NCI-H2081 (cell line): Measurements from ENCODE around the gene CCDC184.
A peak's percentile ranks its signal among the peaks of the same experiment; 100 is the strongest.
"Not testable (repeated sequence)": the region's sequence is repeated elsewhere in the genome, so short reads cannot be mapped to it uniquely, and the experiment has no call there.

Source experiments
- DNase-seq, 2 experiments: peaks; one replicate each; lab custom pipeline; 2025; lab: John Stamatoyannopoulos, UW

The CCDC184 gene

DNA sequence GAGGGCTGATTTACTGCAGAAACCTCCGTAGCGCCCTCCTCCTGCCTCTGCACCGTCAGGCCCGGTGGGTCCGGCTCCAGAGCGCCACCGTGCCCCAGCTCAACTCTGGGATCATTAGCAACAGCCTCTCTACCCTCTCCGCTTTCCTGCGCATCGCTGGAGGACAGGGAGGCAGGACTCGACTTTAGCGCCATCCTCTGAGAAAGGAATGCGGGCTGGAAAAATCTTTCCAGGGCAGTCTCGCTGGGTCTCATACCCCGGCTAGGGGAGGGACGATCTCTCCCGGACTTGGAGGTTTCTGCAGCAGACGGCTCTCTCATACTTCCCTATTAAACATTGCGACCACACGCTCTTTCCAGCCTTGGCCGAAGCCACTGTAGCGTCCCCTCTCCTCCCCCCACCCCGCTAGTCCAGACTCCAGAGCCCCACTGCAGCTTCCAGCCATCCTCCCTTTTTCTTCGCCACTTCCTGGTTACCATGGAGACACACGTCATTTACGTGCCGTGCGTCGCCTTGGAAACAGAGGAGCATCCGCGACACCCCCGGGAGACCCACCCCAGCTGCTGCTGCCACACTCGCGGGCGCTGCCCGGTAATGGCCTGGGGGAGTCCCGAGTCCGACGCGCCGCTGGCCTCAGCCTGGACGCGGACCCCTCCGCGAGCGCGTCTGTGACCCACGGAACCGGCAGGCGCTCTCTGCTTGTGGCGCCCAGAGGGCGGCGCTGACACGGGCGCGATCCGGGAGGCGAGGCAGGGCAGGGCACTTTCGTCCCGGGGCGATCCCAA lies at the start of gene CCDC184:
Gene CCDC184, plus strand, starts transcription at position 554 of the 785 bp plus-strand sequence. CDS start 479 bp downstream, outside the sequence.
- DNase-seq: peak; percentile 64 to 78

DNA sequence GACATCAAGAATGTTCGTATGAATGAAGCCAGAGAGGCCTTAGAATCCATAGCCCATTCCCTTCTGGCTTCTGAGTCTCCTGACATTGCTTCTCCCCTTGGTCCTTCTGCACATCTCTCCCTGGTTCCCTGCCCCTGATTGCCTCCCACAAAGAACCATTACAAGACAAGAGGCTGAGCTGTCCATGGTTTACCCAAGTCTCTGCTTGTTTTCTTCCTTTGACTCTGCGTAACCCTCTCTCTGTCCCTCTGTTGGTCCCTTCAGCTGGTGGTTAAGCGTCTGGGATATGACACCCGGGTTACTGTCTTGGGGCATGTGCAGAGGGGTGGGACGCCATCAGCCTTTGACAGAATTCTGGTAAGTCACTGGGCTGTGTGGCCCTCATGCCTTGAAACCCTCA lies 48.4 kb upstream of the CCDC184 start:
- DNase-seq: no peak

DNA sequence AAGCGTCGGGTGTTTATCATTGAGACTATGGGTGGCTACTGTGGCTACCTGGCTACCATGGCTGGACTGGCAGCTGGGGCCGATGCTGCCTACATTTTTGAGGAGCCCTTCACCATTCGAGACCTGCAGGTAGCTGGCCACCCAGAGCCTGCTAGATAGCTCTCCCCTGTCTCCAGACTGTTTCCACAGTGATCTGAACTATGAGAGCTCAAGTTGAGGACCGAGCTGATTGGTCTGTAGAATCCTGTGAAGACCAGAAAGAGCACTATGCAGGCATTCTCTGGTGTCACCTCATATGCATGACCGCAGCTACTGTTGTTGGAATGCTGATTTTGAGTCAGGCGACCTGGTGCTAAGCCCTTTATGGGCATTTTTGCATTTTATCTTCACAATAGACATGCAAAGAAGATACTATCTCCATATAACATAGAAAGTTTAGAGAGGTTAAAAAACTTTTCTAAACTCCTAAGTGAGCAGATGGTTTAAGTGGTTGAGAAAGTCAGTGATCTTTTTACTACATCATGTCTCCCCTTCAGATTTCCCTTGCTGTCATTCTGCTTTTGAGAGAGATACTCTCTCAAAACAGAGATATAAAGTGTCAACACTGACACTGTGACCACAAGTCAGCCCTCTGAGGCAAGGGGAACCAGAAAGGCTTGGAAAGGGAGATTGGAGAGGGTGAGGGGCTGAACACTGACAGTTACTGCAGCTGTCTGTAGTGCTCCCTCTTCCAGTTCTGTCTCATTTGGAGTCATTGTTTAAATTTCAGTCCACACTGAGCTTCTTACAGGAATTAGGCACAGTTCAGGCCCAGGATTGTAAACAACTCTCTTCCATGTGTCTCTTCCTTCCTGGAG lies 40.4 kb upstream of the CCDC184 start:
- DNase-seq: no peak

DNA sequence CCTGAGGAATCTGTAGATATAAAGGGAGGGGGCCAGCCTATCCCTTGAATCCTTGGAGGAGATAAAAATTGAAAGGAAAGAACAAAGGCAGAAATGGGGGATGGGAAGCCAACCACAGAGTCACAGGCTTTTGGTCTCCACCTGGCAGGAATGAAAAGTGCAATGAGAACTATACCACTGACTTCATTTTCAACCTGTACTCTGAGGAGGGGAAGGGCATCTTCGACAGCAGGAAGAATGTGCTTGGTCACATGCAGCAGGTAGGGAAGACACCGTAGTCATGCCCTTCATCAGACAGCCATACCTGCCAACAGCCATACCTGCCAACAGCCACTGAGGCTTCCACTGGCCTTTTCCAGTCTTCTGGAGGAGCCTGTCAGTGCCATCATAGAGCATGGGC lies 39.5 kb upstream of the CCDC184 start:
- no peak for DNase-seq

DNA sequence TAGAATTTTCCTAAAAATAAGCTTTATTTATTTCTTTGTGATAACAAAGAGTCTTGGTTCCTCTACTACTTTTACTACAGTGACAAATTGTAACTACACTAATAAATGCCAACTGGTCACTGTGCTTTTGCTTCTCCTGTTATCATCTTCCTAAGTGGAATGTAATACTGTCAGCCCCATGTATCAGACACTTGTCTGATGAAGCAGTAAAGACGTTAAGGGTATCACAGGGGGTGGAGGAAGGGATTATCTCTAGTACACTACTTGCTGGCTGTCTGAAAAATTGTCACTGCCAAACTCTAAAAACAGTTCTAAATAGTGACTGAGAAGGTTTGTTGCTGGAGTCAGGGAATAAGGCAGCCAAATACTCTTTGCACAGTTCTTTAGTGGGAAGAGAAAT lies 37.5 kb upstream of the CCDC184 start:
- no peak for DNase-seq

DNA sequence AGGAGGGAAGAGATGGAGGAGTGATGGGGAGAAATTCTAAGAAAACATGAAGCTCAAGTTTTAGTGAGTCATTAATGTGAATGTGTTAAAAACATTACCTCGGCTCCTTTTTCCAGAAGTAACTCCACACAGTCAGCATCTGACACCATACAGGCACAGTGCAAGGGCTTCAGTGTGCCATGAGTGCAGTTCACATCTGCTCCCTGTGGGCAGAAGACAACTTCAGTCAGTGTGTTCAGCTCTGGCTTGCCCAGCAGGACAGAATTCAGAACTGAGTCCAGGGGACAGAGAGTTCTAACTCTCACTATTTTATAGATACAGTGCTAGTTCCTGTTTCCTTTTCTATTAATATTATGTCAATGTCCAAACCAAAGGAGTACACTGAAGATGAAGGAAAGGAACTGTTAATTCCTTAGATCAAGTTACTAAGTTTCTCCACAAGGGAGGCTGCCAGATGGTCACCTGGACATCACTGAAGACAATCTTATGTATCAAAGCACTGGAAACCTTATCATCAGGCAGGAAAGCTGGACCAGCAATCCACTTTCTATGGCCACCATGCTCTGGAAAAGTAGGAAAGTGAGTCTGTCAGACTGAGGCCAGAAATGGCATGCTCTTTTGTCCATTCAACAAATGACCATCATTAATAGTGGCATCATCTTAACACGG lies 32.2 kb upstream of the CCDC184 start:
- DNase-seq: no peak

DNA sequence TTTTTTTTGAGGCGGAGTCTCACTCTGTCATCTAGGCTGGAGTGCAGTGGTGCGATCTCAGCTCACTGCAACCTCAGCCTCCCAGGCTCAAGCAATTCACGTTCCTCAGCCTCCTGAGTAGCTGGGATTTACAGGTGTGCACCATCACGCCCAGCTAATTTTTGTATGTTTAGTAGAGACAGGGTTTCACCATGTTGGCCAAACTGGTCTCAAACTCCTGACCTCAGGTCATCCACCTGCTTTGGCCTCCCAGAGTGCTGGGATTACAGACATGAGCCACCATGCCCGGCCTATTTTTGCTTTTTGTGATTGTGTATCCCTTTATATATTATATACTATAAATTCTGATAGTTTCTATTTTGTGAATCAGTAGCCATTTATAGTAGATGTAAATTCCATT lies 27.7 kb upstream of the CCDC184 start:
- DNase-seq: not testable (repeated sequence)

DNA sequence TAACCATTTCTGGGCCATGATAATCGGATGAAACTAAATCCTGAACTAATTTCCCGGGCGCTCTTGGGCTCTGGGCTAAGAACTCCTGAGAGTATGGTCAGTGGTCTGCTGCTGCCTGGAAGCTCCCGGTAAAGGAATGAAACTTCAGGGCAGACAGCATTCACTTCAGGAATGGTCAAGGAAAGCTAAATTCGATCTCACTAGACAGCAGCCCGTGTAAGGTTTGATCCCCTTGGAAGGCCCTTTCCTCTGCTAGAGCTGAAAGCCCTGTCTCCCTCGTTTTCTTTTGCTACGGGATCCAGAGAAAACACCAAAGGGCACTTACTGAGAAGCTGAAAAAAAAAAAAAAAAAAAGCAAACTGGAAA lies 26.8 kb upstream of the CCDC184 start:
- DNase-seq: no peak

DNA sequence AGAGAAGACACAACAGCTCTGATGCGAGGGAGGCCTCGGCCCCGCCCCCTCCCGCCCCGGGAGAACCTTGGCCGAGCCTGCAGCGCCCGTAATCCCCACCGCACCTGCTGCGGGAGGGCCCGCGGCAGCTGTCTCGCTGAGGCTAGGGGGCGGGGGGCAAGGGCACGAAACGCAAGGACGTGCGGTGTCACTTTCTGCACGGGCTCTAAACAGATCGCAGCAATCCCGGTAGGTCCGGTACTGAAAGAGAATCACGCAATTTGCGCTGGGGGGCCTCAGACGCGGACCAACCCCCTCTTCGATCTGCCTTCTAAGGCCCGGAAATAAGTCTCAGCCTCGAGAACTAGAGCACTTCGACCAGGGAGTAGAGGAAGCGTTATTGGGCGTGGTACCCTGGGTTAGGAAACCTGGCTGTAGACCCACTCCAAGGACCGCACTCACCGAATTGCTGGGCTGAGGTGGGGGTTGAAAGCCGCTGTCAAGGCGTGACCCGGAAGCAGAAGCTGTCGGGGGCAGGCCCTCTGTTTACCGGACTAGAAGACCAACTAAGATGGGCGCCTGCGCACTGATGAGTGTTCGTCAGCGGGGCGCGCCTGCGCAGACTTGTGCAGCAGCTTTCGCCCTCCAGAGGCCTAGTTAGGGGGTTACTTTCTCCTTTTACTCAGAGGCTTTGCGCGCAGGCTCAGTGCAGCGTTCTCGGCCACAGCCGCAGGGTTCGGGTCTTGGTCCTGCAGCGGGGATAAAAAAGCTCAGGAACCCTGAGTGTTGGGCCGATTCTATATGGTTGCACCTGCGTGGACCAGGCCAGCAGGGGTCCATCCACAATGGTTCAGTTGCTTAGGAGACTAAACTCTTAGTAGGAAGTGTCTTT lies 26.2 kb upstream of the CCDC184 start, which contains the start of gene ASB8:
Gene ASB8, minus strand, starts transcription at position 498 of the 871 bp plus-strand sequence. CDS start 4,019 bp downstream, outside the sequence.
- peak; percentile 98 to 99 for DNase-seq

DNA sequence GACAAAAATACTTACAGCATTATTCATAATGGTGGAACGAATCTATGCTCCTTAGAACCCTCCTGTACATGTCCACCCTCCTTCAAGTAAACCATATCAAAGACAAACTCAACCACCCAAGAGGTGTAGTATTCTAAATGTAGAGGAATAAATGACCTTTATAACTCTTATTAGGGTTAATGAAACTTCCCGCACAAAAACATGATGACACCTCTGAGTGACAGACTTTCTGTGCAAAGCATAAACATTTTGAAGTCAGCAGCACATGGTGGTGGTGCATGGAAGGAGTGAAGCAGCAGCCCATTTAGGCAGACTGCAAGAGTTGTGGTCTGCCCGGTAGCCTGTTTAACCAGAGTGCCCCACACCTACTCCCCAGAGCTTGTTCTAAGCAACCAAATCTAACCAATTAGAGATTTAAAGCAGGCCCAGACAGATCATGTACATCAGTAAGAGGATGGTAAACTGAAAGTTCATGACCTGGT lies 25.5 kb upstream of the CCDC184 start:
- no peak for DNase-seq

DNA sequence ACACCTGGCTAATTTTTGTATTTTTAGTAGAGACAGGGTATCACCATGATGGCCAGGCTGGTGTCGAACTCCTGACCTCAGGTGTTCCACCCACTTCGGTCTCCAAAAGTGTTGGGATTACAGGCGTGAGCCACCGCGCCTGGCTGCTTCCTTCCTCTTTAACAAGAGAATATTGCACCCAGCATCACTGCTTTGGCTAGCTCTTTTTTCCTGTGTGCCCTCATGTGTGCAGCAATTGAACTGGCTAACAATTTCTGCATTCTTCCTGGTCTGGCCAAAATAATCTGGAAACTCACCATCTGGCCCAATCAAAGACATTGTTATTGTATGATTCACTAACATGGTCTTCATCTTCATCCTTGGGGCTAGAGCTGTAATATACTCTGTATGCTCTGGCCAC lies 23.4 kb upstream of the CCDC184 start:
- no peak for DNase-seq

DNA sequence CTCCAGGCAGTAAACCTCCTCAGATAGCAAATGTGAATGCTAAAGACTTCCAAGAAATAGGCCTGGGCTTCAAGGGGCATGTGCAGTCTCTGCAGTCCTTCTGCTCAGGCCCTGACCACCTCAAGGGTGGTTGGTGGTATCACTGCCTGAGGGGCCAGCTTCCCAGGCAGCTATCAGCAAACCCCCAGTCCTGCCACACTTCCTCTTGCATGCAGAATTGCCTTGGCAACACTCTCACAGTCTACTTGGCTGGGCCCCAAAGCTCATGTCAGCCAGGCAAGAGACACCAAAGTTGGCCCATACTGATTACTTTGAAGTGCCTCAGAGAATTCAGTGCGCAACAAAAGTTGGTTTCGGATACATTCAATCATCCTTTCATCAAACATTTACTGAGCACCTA lies 22.6 kb upstream of the CCDC184 start:
- DNase-seq: no peak

DNA sequence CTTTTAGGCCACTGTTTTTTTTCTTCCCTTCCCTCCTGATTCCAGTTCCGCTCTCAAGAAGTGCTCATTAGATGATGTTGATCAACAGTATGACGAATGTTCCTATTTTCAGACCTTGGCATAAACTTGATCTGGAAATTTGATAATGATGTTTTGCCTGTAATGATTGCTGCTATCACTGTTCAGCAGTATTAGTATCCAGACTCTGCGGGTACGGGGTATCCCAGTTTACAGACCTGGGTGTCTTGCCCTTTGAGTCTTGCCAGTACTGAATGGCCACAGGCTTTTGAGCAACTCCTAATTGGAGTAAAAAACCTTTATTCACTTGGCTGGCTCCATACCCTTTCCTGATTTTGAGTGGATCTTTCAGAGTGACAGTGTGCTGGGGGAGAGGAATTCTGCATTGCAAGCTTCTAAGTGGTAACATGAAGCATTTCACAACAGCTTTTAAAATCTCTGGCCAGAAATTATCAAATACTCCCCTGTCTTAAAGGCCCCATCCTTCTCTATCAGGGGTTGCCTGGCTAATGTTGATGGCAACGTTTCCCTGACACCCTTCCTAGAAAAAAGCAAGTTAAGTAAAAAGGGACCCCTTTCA lies 20.2 kb upstream of the CCDC184 start:
- DNase-seq: no peak

DNA sequence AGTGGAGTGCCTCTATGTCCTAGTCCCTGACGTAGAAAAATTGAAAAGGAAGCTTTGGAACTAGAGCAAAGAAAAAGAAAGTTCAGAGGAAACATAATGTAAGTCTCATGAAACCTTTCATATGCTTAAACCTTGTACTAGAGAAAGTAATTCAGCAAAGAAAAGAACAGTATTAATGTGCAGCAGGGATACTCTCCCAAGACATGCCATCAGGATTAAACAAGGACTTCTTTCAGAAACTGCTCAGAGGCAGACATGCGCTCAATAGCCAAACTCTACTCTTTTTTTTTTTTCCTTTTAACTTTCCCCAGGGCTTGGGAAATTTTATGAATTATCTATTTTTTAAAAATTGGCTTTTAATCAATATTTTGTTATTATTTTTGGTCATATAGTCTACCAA lies 19.0 kb upstream of the CCDC184 start:
- no peak for DNase-seq

DNA sequence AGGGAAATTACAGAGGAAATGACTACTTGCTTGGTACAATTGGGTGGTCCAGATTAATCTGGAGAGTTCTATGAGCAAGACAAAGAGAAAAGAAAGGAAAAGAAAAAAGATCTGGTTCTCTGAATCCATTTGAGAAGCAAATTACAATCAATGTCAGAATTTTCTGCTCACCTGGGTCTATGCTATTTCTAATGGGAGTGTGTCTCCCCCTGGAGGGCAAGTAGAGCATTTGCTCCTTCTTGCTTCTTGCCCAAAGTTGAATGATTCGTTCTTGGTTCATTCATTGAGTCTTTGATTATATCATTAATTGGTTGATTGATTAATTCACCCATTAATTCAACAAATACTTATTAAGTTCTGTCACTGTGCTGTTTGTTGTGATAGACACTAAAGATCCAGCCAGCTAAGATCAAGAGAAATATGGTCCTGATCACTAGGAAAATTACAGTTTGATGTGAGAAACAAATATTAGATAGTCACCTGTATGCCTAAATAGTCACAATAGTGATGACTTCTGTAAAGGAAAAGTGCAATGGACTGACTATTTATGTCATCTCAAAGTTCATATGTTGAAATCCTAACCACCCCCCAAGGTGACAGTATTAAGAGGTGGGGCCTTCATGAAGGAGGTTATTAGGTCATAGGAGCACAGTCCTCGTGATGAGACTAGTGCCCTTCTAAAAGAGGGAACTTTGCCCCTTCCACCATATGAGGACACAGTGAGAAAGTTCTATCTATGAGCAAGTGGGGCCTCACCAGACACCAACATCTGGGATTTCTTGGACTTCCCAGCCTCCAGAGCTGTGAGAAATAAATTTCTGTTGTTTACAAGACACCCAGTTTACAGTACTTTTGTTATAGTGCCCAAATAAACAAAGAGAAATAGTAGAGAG lies 18.1 kb upstream of the CCDC184 start:
- DNase-seq: peak; percentile 61 to 62

DNA sequence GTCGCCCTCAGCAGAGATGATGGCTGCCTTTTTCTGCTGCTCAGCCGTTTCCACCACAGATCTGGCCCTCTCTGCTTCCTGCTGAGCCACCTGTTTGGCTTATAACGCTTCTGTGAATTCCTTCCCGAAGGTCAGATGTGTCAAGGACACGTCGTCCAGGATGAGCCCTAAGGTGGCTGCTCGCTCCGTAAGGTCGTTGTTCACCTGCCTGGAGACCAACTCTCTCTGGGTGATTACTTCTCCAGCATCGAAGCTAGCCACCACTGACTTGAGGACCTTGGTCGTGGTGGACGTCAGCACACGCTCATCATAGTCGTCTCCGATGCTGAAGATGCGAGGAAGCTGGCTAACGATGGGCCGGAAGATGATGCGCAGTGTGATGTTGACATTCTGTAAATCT lies 14.4 kb upstream of the CCDC184 start:
- DNase-seq: no peak

DNA sequence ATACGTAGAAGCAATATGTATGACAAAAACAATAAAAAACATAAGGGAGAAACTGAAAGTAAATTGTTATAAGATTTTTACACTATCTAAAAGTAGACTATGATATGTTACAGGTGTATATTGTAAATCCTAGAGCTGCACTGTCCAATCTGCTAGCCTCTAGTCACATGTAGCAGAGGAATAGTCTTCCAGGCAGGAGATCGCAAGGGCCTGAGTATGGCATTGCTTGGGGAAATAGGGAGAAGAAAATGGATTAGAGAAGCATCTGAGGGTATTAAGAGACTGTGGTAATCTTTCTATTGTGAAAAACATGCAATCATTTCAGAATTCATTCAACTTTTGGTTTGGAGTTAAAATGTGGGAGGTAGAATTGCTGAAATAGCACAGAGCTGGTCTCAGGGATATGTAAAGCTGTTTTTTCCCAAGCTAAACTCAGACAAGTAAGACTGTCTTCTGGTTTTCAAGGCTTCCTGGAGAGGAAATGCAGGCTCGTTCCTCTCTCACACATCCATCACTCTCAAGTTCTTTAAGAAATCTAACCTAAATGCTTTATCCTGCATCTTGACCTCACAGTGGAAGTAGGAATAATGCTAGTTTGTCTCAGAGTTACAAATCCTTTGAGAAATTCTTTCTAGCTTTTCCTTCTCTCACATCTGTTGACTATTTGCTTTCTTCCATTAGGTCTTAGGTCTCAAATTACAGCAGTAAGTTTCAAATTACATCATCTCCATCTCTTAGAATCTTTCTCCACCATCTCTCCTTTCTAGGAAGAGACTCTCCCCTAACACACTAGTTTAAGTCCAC lies 7.6 kb upstream of the CCDC184 start:
- DNase-seq: no peak

DNA sequence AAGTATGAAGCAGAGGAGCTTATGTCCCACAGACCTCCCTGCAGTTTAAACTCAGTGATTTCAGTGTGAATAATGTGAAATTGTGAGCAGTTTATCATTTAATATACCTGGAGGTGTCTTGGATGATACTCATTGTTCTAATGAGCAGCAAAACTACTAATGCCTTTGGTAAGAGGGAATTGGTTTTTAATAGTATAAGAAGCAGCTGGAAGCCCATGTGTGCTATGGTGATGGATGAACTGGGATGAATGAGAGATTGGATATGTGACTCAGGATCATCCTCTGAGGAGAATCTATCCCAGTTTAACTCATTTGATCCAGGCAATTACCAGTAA lies 7.1 kb upstream of the CCDC184 start:
- DNase-seq: no peak

DNA sequence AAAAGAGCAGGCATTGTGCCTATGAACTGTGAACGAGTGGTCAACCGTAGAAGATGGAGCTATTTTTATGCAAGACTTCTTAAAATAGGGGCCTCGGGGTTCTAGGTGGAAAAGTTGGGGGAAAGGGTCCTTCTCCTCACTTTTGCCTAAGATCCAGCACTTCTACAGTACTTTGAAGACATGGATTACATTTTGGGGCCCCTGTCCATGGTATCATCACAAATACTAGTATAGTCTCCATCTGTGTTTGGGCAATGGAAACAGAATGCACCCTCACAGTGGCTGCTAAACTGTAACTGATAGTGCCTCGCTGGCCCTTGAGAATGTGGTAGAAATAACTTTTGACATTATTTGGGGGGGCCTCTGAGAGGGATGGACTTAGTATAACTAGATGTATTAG lies 5.5 kb upstream of the CCDC184 start:
- no peak for DNase-seq
